ENCODE measurements around the gene FMN1. TPM values are rescaled to one million over a fixed set of nuclear protein-coding genes. Genes with fewer than 3 reads are reported as not detected.

The FMN1 gene
- total RNA-seq, 1 experiment from 2014 or later = 3.9 TPM

DNA sequence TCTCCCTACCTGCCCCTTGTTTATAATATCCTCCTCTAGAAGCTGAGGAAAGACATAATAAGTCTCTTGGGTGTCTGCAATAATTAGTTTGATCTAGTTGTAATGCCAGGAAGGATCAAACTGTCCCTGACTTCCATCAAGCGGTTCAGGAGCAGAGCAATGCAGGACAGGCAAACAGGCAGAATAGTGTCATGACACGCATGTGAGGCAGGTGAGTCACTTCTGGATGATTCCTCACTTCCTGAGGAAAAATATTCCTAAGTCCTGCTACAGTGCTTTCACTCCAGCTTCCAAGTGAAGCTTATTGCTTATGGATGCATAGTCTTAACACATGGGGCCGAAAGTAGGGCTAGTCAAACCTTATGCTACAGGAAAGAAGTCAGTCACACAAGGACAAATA, 390.9 kb downstream of the FMN1 start:
- in situ Hi-C loops (cut with HindIII; ENCODE audit: low pct_unique_long_range_greater_than_20kb, low sequenced_read_pairs) = no loop called here
- Histone ChIP-seq H3K27ac (ENCODE audit: low read length) (no peak overlapping the region), H3K4me3 (ENCODE audit: low read depth in 2 of 2, low read length in 2 of 2) (no peak overlapping the region), H3K4me1 (ENCODE audit: control insufficient read depth, insufficient read depth, low read length) (no peaks in the 10 kb centered on the region), H3K9me3 (ENCODE audit: control insufficient read depth, insufficient read depth, low read depth, low read length) (no peaks in the 10 kb centered on the region), H3K27me3 (ENCODE audit: control insufficient read depth, insufficient read depth, low read length) (no peaks in the 10 kb centered on the region; the same call in 1 of the 2 replicates), H3K36me3 (ENCODE audit: control insufficient read depth, insufficient read depth, low read length) (no peaks in the 10 kb centered on the region)
- ATAC-seq (no peak), DNase-seq (ENCODE audit: low read depth, low spot score) (no peak)
- no TSS peak for BruUV-seq (replicated peaks)
- CTCF ChIA-PET = no interaction called here
- POLR2A ChIA-PET = no interaction called here
- intact Hi-C loops (cut with micrococcal nuclease; ENCODE audit: unreplicated experiment) = no loop called here
- TF ChIP-seq, protein P1, sequence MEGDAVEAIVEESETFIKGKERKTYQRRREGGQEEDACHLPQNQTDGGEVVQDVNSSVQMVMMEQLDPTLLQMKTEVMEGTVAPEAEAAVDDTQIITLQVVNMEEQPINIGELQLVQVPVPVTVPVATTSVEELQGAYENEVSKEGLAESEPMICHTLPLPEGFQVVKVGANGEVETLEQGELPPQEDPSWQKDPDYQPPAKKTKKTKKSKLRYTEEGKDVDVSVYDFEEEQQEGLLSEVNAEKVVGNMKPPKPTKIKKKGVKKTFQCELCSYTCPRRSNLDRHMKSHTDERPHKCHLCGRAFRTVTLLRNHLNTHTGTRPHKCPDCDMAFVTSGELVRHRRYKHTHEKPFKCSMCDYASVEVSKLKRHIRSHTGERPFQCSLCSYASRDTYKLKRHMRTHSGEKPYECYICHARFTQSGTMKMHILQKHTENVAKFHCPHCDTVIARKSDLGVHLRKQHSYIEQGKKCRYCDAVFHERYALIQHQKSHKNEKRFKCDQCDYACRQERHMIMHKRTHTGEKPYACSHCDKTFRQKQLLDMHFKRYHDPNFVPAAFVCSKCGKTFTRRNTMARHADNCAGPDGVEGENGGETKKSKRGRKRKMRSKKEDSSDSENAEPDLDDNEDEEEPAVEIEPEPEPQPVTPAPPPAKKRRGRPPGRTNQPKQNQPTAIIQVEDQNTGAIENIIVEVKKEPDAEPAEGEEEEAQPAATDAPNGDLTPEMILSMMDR (IDR thresholded peaks at IDR 0.05) = no peak
- TF ChIP-seq POLR2AphosphoS5 (IDR thresholded peaks at IDR 0.05; ENCODE audit: low read depth, low read length) = no peak

DNA sequence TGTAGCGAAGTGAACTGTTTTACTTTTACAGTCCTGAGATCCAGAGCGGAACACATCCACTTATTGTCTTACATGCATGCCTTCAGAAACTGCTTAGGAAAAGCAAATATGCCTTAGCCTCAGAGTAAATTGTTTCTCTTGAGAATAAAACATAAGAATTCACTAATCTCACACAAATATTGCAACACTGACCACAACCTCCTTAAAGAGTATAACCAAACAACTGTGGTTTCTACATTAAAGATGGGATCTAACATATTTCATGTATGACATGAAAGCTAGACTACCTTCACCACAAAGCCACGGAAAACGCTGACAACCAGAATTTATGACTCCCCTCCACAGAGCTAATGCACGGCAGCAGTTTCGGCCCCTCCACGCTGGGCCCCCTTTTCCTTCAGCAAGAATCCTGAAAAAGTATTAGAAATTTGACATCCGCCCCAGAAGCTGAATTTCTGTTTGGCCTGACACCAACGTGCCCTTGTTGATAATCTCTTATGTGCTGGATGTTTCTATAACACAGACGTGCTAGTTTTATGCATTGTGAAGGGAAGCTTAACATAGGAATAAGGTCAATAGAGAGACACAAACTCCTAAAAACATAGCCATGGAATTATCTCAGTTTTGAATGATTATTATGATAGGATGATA, 392.1 kb downstream of the FMN1 start:
- intact Hi-C loops (cut with micrococcal nuclease; ENCODE audit: unreplicated experiment) = no loop called here
- in situ Hi-C loops (cut with HindIII; ENCODE audit: low pct_unique_long_range_greater_than_20kb, low sequenced_read_pairs) = no loop called here
- no peaks in the 10 kb centered on the region for H3K4me1 ChIP-seq (ENCODE audit: control insufficient read depth, insufficient read depth, low read length)
- POLR2A ChIA-PET = no interaction called here
- CTCF ChIA-PET = no interaction called here
- no peak for TF ChIP-seq POLR2AphosphoS5 (IDR thresholded peaks at IDR 0.05; ENCODE audit: low read depth, low read length)
- TF ChIP-seq TCF7L2 (IDR thresholded peaks at IDR 0.05; ENCODE audit: low read depth, low read length) = no peak
- no peak for TF ChIP-seq SIN3A (IDR thresholded peaks at IDR 0.05; ENCODE audit: borderline replicate concordance, insufficient read depth, low read depth, low read length)
- TF ChIP-seq, protein P2, sequence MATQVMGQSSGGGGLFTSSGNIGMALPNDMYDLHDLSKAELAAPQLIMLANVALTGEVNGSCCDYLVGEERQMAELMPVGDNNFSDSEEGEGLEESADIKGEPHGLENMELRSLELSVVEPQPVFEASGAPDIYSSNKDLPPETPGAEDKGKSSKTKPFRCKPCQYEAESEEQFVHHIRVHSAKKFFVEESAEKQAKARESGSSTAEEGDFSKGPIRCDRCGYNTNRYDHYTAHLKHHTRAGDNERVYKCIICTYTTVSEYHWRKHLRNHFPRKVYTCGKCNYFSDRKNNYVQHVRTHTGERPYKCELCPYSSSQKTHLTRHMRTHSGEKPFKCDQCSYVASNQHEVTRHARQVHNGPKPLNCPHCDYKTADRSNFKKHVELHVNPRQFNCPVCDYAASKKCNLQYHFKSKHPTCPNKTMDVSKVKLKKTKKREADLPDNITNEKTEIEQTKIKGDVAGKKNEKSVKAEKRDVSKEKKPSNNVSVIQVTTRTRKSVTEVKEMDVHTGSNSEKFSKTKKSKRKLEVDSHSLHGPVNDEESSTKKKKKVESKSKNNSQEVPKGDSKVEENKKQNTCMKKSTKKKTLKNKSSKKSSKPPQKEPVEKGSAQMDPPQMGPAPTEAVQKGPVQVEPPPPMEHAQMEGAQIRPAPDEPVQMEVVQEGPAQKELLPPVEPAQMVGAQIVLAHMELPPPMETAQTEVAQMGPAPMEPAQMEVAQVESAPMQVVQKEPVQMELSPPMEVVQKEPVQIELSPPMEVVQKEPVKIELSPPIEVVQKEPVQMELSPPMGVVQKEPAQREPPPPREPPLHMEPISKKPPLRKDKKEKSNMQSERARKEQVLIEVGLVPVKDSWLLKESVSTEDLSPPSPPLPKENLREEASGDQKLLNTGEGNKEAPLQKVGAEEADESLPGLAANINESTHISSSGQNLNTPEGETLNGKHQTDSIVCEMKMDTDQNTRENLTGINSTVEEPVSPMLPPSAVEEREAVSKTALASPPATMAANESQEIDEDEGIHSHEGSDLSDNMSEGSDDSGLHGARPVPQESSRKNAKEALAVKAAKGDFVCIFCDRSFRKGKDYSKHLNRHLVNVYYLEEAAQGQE (IDR thresholded peaks at IDR 0.05; ENCODE audit: insufficient read depth in 1 of 2, low read depth in 2 of 2, low read length in 1 of 2) = no peak
- TF ChIP-seq, protein P1 (IDR thresholded peaks at IDR 0.05) = no peak
- no peak for DNase-seq (ENCODE audit: low read depth, low spot score)
- H3K9me3 ChIP-seq (ENCODE audit: control insufficient read depth, insufficient read depth, low read depth, low read length) = no peaks in the 10 kb centered on the region
- no peak overlapping the region for H3K4me3 ChIP-seq (ENCODE audit: low read depth in 2 of 2, low read length in 2 of 2)
- H3K36me3 ChIP-seq (ENCODE audit: control insufficient read depth, insufficient read depth, low read length) = no peaks in the 10 kb centered on the region
- no peak for ATAC-seq
- H3K27ac ChIP-seq (ENCODE audit: low read length) = no peak overlapping the region
- no peaks in the 10 kb centered on the region for H3K27me3 ChIP-seq (ENCODE audit: control insufficient read depth, insufficient read depth, low read length)
- BruUV-seq (replicated peaks) = no TSS peak
